KOPT-K1 (cell line): ENCODE data around the gene SRGAP1.
"Not testable (repeated sequence)": the region's sequence is repeated elsewhere in the genome, so short reads cannot be mapped to it uniquely, and the experiment has no call there.

ENCODE experiments used
- H3K27ac ChIP-seq: fragments of 200-600 bp; sonication (generic); 2 replicates; pipeline ENCODE4 v1.5.1; 2016; ENCODE audit warnings: antibody characterized with exemption, mild to moderate bottlenecking, low read depth, low read length; ENCODE audit not compliant: poor library complexity, severe bottlenecking
- H3K36me3 ChIP-seq: fragments of 200-600 bp; sonication (generic); 2 replicates; pipeline ENCODE4 v1.5.1; 2017; ENCODE audit warnings: antibody characterized with exemption, mild to moderate bottlenecking, low read length, moderate library complexity; ENCODE audit not compliant: insufficient read depth
- H3K9me3 ChIP-seq: fragments of 200-600 bp; sonication (generic); 2 replicates; pipeline ENCODE4 v1.5.1; 2017; ENCODE audit warnings: antibody characterized with exemption, low read length, mild to moderate bottlenecking; ENCODE audit not compliant: insufficient read depth, poor library complexity, severe bottlenecking

The SRGAP1 gene

DNA sequence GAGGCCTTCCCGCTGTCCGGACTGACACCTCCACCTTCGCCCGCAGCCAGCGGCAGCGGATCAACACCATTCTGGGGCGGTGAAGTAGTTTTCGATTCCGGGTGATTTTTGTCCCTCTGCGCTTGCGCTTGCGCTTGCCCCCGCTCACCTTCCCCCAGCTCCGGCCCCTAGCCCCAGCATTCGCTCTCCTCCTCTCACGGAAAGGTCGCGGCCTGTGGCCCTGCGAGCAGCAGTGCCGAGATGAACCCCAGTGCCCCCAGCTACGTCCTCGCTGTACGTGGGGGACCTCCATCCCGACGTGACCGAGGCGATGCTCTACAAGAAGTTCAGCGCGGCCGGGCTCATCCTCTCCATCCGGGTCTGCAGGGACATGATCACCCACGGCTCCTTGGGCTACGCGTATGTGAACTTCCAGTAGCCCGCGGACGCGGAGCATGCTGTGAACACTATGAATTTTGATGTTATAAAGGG is 22.7 kb upstream of the SRGAP1 start:
- no peak overlapping the region for H3K27ac ChIP-seq
- H3K36me3 ChIP-seq, result no peaks in the 10 kb centered on the region
- peaks cover 11% of the 10 kb centered on the region for H3K9me3 ChIP-seq

DNA sequence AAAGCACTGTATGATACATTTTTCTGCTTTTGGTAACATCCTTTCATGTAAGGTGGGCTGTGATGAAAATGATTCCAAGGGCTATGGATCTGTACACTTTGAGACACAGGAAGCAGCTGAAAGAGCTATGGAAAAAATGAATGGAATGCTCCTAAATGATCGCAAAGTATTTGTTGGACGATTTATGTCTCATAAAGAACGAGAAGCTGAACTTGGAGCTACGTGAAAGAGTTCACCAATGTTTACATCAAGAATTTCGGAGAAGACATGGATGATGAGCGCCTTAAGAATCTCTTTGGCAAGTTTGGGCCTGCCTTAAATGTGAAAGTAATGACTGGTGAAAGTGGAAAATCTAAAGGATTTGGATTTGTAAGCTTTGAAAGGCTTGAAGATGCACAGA is 22.1 kb upstream of the SRGAP1 start:
- no peak overlapping the region for H3K27ac ChIP-seq
- H3K9me3 ChIP-seq, result peaks cover 11% of the 10 kb centered on the region
- no peaks in the 10 kb centered on the region for H3K36me3 ChIP-seq

DNA sequence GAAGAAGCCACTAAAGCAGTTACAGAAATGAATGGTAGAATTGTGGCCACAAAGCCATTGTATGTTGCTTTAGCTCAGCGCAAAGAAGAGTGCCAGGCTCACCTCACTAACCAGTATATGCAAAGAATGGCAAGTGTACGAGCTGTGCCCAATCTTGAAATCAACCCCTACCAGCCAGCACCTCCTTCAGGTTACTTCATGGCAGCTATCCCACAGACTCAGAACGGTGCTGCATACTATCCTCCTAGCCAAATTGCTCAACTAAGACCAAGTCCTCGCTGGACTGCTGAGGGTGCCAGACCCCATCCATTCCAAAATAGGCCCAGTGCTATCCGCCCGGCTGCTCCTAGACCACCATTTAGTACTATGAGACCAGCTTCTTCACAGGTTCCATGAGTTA is 21.5 kb upstream of the SRGAP1 start:
- no peaks in the 10 kb centered on the region for H3K36me3 ChIP-seq
- no peak overlapping the region for H3K27ac ChIP-seq

GRCh38 chr12:63826006-63826585 is 18.4 kb upstream of the SRGAP1 start:
- Histone ChIP-seq H3K27ac (no peak overlapping the region), H3K36me3 (no peaks in the 10 kb centered on the region), H3K9me3 (peaks cover 12% of the 10 kb centered on the region)

More for the DNA sequence above, 21.5 kb upstream of the SRGAP1 start:
- peaks cover 10% of the 10 kb centered on the region for H3K9me3 ChIP-seq

GRCh38 chr12:63828867-63829266 is 15.6 kb upstream of the SRGAP1 start:
- Histone ChIP-seq H3K9me3 (peaks cover 12% of the 10 kb centered on the region), H3K27ac (no peak overlapping the region), H3K36me3 (no peaks in the 10 kb centered on the region)

DNA sequence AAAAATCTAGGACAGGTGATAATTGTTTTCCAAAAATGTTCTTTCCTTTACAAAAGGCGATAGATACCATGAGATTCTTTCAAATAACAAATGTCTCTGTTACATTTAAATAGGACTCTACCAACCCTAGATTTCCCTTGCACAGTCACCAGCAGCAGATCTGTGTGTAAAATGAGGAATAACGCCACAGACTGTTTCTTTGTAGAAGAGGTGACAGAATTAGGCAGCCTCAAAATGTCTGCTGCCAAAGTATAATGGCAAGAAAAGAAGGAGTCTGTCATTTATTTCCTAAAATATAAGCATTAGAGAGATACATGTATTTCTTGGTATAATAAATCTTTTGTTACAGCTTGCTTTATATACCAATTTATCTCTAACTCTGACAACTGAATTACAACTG is 8.5 kb upstream of the SRGAP1 start:
- Histone ChIP-seq H3K9me3 (no peaks in the 10 kb centered on the region), H3K36me3 (no peaks in the 10 kb centered on the region), H3K27ac (no peak overlapping the region)

- H3K9me3 ChIP-seq, result no peaks in the 10 kb centered on the region
- no peaks in the 10 kb centered on the region for H3K36me3 ChIP-seq
- H3K27ac ChIP-seq, result no peak overlapping the region
Observed at GRCh38 chr12:63836936-63837335, 7.6 kb upstream of the SRGAP1 start.

- Histone ChIP-seq H3K36me3 (no peaks in the 10 kb centered on the region), H3K9me3 (no peaks in the 10 kb centered on the region), H3K27ac (no peak overlapping the region)
Observed at GRCh38 chr12:63838411-63838810, 6.1 kb upstream of the SRGAP1 start.

GRCh38 chr12:63841011-63841410 is 3.5 kb upstream of the SRGAP1 start:
- Histone ChIP-seq H3K9me3 (no peaks in the 10 kb centered on the region), H3K27ac (no peak overlapping the region), H3K36me3 (no peaks in the 10 kb centered on the region)

DNA sequence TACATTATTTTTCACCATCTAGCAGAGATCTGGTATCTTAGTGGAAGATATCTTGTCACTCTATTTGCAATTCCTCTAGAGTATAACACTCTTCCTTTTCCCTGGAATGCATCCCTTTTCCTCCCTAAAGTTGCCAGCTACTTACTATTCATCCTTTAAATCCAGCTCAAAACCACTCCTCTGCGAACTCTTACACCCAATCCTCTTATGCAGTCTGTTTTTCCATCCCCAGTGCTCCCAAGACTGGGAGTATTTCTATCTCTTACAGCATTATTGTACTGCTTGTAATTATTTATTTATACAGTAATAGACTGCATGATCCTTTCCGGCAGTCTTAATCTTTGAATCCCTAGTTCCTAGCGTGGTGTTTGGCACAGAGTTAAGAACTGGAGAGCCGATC is 2.9 kb upstream of the SRGAP1 start:
- Histone ChIP-seq H3K36me3 (no peaks in the 10 kb centered on the region), H3K27ac (no peak overlapping the region), H3K9me3 (no peaks in the 10 kb centered on the region)

DNA sequence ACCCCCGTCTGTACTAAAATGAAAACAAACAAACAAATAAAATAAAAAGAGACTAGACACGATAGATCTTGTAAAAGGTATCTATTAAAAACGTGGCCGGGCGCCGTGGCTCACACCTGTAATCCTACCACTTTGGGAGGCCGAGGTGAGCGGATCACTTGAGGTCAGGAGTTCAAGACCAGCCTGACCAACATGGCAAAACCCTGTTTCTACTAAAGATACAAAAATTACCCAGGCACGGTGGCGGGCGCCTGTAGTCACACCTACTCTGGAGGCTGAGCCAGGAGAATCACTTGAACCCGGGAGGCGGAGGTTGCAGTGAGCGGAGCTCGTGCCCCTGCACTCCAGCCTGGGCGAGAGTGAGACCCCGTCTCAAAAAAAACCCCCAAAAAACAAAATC is 1.8 kb upstream of the SRGAP1 start:
- H3K36me3 ChIP-seq, H3K9me3 ChIP-seq, H3K27ac ChIP-seq: not testable (repeated sequence)

GRCh38 chr12:63843254-63843720 is 1.2 kb upstream of the SRGAP1 start:
- no peaks in the 10 kb centered on the region for H3K9me3 ChIP-seq
- no peak overlapping the region for H3K27ac ChIP-seq
- H3K36me3 ChIP-seq, result no peaks in the 10 kb centered on the region

DNA sequence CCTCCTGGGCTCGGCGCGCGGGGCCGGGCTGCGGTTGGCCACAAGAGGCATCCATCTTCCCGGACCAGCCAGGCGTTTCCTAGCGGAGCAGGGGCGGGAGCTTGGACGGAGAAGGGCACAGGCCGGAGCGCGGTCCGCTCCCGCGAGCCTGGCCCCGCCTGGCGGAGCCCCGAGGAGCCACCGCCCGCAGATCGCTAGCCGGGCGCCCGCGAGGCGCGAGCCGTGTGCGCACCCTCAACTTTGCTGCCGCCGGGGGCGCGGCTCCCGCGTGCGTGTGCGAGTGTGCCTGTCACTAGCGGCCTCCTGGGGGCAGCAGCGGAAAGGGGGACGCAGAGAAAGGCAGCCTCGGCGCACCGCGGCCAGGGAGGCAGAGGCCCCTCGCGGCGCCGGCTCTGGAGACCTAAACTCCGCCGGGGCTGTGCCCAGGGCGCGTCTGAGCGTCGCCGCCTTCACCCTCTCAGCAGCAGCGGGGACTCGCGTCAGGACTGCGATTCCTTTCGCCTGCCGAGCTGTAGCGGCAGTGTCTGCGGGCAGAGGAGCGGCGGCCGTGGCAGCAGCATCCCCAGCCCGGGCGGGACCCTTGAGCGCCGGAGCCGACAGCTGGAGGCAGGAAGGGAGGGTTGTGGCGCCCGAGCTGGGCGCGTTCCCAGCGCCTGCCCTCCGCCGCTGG is 644 bp upstream of the SRGAP1 start:
- H3K9me3 ChIP-seq, result no peaks in the 10 kb centered on the region
- H3K36me3 ChIP-seq, result no peaks in the 10 kb centered on the region
- H3K27ac ChIP-seq, result no peak overlapping the region

GRCh38 chr12:63845726-63846125 is 1.2 kb downstream of the SRGAP1 start:
- Histone ChIP-seq H3K36me3 (no peaks in the 10 kb centered on the region), H3K9me3 (no peaks in the 10 kb centered on the region), H3K27ac (no peak overlapping the region)

- Histone ChIP-seq H3K36me3 (no peaks in the 10 kb centered on the region), H3K9me3 (no peaks in the 10 kb centered on the region), H3K27ac (no peak overlapping the region)
Observed at GRCh38 chr12:63846238-63846967, 1.9 kb downstream of the SRGAP1 start.
